Measurements from ENCODE around the gene DGKH. TPM values are rescaled to one million over a fixed set of nuclear protein-coding genes. Genes with fewer than 3 reads are reported as not detected.

The DGKH gene
- total RNA-seq, 6 donors from 2014 or later, result 9.6 to 33.2 (median 17.4) TPM

DNA sequence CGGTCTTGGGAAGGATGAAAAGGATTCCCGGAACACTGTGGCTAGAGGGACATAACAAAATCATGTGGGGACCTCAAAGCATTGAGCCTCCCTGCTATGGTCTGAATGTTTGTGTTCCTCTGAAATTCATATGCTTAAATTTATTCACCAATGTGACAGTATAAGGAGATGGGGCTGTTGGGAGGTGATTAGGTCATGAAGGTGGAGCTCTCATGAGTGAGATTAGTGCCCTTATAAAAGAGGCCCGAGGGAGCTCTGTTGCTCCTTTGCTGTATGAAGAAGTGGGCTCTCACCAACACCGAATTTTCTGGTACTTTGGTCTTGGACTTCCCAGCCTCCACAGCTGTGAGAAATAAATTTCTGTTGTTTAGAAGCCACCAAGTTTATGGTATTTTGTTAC, 26.1 kb upstream of the DGKH start:
- no peaks in the 10 kb centered on the region for H3K36me3 ChIP-seq
- TF ChIP-seq EP300 (IDR thresholded peaks at IDR 0.05), result no peak
- no peak for TF ChIP-seq POLR2A (IDR thresholded peaks at IDR 0.05)
- TF ChIP-seq POLR2AphosphoS5 (IDR thresholded peaks at IDR 0.05), result no peak
- TF ChIP-seq, protein P1, sequence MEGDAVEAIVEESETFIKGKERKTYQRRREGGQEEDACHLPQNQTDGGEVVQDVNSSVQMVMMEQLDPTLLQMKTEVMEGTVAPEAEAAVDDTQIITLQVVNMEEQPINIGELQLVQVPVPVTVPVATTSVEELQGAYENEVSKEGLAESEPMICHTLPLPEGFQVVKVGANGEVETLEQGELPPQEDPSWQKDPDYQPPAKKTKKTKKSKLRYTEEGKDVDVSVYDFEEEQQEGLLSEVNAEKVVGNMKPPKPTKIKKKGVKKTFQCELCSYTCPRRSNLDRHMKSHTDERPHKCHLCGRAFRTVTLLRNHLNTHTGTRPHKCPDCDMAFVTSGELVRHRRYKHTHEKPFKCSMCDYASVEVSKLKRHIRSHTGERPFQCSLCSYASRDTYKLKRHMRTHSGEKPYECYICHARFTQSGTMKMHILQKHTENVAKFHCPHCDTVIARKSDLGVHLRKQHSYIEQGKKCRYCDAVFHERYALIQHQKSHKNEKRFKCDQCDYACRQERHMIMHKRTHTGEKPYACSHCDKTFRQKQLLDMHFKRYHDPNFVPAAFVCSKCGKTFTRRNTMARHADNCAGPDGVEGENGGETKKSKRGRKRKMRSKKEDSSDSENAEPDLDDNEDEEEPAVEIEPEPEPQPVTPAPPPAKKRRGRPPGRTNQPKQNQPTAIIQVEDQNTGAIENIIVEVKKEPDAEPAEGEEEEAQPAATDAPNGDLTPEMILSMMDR (IDR thresholded peaks at IDR 0.05), result no peak
- WGBS, 2 donors, result 69 to 95% methylated on average over 4 of the region's 4 CpGs
- H3K27me3 ChIP-seq, result no peaks in the 10 kb centered on the region
- H3K4me1 ChIP-seq, result no peaks in the 10 kb centered on the region
- no peak overlapping the region for H3K27ac ChIP-seq
- no peaks in the 10 kb centered on the region for H3K9me3 ChIP-seq
- ATAC-seq (ENCODE audit: low FRiP score in 2 of 2) (no peak), DNase-seq (no peak)
- H3K4me3 ChIP-seq, result no peak overlapping the region

DNA sequence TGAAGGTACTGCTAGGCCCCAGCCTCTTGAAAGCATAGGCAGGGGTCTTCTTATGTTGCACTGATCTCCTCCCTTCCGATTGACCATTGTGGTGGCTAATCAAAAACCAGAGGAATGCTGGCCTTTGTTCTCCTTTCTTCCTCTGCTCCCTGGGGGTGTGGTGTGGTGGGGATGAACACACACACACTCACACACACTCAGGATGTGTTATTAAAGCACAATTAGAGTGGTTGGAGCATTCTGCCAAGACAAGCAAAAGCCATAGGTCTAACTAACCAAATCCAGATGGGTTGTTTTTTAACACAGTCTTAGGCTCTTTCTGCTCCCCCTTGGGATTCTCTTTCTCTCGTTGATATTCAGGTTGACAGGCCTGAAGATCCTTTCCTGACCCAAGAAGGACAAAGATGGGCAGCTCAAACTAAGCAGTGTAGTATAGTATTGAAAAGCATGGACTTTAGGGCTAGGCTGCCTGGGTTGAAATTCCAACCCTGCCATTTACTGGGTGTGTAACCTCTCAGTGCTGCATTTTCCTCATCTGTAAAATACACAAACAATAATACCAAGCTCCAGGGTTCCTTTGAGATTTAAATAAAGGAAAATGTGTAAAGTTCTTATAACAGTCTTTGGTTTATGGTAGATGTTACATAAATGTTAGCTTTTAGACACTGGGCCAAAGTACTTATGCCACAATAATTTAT, 25.5 kb upstream of the DGKH start:
- H3K36me3 ChIP-seq, result no peaks in the 10 kb centered on the region
- no peaks in the 10 kb centered on the region for H3K27me3 ChIP-seq
- no peaks in the 10 kb centered on the region for H3K4me1 ChIP-seq
- 89 to 97% methylated on average over 2 of the region's 2 CpGs for WGBS, 2 donors
- no peak for ATAC-seq (ENCODE audit: low FRiP score in 2 of 2)
- H3K9me3 ChIP-seq, result no peaks in the 10 kb centered on the region
- no peak for DNase-seq
- no peak overlapping the region for H3K4me3 ChIP-seq
- TF ChIP-seq POLR2AphosphoS5 (IDR thresholded peaks at IDR 0.05) (no peak), EP300 (IDR thresholded peaks at IDR 0.05) (no peak), POLR2A (IDR thresholded peaks at IDR 0.05) (no peak)
- TF ChIP-seq, protein P1 (IDR thresholded peaks at IDR 0.05), result no peak
- H3K27ac ChIP-seq, result no peak overlapping the region

DNA sequence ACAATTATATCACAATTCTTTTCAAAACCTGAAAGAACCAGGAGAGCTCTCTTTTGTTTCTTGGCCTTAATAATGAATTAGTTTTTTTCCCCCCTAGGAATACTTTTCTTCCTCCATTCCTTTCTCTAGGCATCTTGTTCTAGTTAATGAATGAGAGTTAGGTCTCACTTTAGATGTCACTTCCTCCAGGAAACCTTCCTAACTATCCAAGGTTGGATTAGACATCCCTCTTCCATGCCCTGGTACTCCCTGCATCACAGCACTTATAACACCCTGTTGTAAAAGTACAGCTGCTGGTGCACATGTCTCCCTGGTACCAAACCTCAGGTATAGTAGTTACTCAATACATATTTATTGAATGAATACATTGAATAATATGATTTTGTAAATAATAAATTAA, 21.2 kb upstream of the DGKH start:
- DNase-seq (no peak), ATAC-seq (ENCODE audit: low FRiP score in 2 of 2) (no peak)
- Histone ChIP-seq H3K4me3 (no peak overlapping the region), H3K27ac (no peak overlapping the region), H3K36me3 (no peaks in the 10 kb centered on the region), H3K9me3 (no peaks in the 10 kb centered on the region), H3K4me1 (no peaks in the 10 kb centered on the region), H3K27me3 (no peaks in the 10 kb centered on the region)
- TF ChIP-seq, protein P1 (IDR thresholded peaks at IDR 0.05), result no peak
- no peak for TF ChIP-seq POLR2A (IDR thresholded peaks at IDR 0.05)
- TF ChIP-seq POLR2AphosphoS5 (IDR thresholded peaks at IDR 0.05), result no peak
- no peak for TF ChIP-seq EP300 (IDR thresholded peaks at IDR 0.05)

DNA sequence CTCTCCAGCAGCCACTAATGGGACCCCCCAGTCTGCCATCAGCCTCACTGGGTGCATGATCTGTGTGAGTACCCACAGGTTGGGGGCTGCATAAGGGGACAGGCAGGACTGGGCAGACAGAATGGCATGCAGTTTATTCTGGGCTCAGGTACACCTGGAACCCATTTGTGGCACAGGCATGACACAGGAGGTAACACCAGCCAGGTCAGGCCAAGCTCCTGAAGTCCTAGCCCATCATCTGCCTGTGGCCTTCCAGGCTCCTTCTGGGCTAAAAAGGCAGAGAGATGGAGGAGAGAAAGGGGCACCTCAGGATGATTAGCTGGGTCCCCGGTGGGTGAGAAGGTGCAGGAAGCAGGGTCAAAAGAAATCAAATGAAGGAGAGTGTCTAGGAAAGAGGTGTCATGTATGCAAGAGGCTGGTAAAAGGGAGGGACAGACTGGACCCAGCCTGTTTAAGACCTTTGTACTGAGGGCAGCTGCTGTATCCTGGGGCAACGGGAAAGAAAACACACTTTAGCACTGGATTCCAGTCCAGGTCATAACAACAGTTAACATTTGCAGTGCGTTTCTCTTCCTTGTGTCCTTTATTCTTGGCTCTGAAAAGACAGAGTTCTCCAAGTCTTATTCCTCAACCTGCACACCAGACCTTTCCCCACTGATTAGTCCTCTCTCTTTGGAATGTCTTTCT, 20.2 kb upstream of the DGKH start:
- H3K36me3 ChIP-seq, result no peaks in the 10 kb centered on the region
- no peaks in the 10 kb centered on the region for H3K9me3 ChIP-seq
- no peaks in the 10 kb centered on the region for H3K4me1 ChIP-seq
- H3K27ac ChIP-seq, result no peak overlapping the region
- no peak for ATAC-seq (ENCODE audit: low FRiP score in 2 of 2)
- H3K27me3 ChIP-seq, result no peaks in the 10 kb centered on the region
- WGBS, 2 donors, result 60 to 61% methylated on average over 3 of the region's 3 CpGs
- no peak for DNase-seq
- TF ChIP-seq POLR2A (IDR thresholded peaks at IDR 0.05), result no peak
- TF ChIP-seq EP300 (IDR thresholded peaks at IDR 0.05), result no peak
- TF ChIP-seq, protein P1 (IDR thresholded peaks at IDR 0.05), result no peak
- no peak for TF ChIP-seq POLR2AphosphoS5 (IDR thresholded peaks at IDR 0.05)
- H3K4me3 ChIP-seq, result no peak overlapping the region

All from upper lobe of left lung (tissue), 6 donors.